ENCODE data around the gene DACH1. TPM values are rescaled to one million over a fixed set of nuclear protein-coding genes. Genes with fewer than 3 reads are reported as not detected.

The DACH1 gene
- total and polyA plus RNA-seq, 9 of the 15 experiments (the other 6 are each of a cell fraction or from before 2014, with no cell fraction given), result 0.04 to 0.07 (median 0.04) TPM; not detected in 2

- H4K20me1 ChIP-seq (replicated peaks; ENCODE audit: control insufficient read depth, insufficient read depth, low read length), result no peaks in the 10 kb centered on the region
- intact Hi-C loops (cut with micrococcal nuclease), result no loop called here
- no peaks in the 10 kb centered on the region for H3K36me3 ChIP-seq (ENCODE audit: control insufficient read depth, insufficient read depth, low read length)
- DNase-seq (ENCODE audit: extremely low read depth in 1 of 4, low spot score in 3 of 4), result no peak
- no peak overlapping the region for H3K4me2 ChIP-seq (ENCODE audit: insufficient read depth, low read length)
- no peak for FAIRE-seq
- no TSS peak for BruUV-seq (replicated peaks)
- TF ChIP-seq BRF1 (IDR thresholded peaks at IDR 0.05; ENCODE audit: borderline replicate concordance, extremely low read depth, insufficient read length) (no peak), NFATC3 (IDR thresholded peaks at IDR 0.05) (no peak), RUNX1 (IDR thresholded peaks at IDR 0.05; ENCODE audit: low read depth) (no peak), ZNF586 (CRISPR knock-in tag; conservative IDR thresholded peaks at IDR 0.05) (no peak), HES1 (IDR thresholded peaks at IDR 0.05; ENCODE audit: low read depth) (no peak), SRF (CRISPR knock-in tag; IDR thresholded peaks at IDR 0.05) (no peak), DPF2 (IDR thresholded peaks at IDR 0.05) (no peak), ZC3H11A (IDR thresholded peaks at IDR 0.05; ENCODE audit: low read depth, low read length) (no peak), ZNF146 (CRISPR knock-in tag; IDR thresholded peaks at IDR 0.05; ENCODE audit: unreplicated experiment) (no peak)
- H3K4me1 ChIP-seq (replicated peaks in 1 of 2; ENCODE audit: control insufficient read depth in 2 of 2, insufficient read depth in 2 of 2, low read length in 2 of 2), result no peaks in the 10 kb centered on the region
- ATAC-seq, result no peak
- H3K9me3 ChIP-seq (replicated peaks; ENCODE audit: control insufficient read depth, insufficient read depth, low read depth, low read length), result no peaks in the 10 kb centered on the region
- ChIA-PET CTCF (ENCODE audit: low intra/inter-chr PET ratio) (no interaction called here), POLR2A (no interaction called here)
- no peaks in the 10 kb centered on the region for H3K9me1 ChIP-seq (ENCODE audit: control insufficient read depth, insufficient read depth, low read length)
- H3K4me3 ChIP-seq, result no peak overlapping the region
- 4% methylated on average over 2 of the region's 2 CpGs for WGBS (ENCODE audit: insufficient coverage, low coverage, missing lambda C conversion rate)
- H3K27ac ChIP-seq (ENCODE audit: extremely low read depth, low read depth, low read length), result no peak overlapping the region
- H3K79me2 ChIP-seq (ENCODE audit: control insufficient read depth, insufficient read depth, low read length), result no peaks in the 10 kb centered on the region
- H3K27me3 ChIP-seq (ENCODE audit: control insufficient read depth in 2 of 2, insufficient read depth in 2 of 2, low read length in 2 of 2), result no peaks in the 10 kb centered on the region
- H3K9ac ChIP-seq (ENCODE audit: insufficient read depth in 1 of 2, low read depth in 2 of 2, low read length in 2 of 2), result no peak overlapping the region
- no peak overlapping the region for H2AFZ ChIP-seq (ENCODE audit: low read depth, low read length)
- in situ Hi-C loops (cut with MboI), result no loop called here
These were observed 55.7 kb downstream of the DACH1 start for GRCh38 chr13:71811344-71811743.

All from K562 (cell line).